ENCODE data around the gene ACP1.
A peak's percentile ranks its signal among the peaks of the same experiment; 100 is the strongest.

Gene ACP1

DNA sequence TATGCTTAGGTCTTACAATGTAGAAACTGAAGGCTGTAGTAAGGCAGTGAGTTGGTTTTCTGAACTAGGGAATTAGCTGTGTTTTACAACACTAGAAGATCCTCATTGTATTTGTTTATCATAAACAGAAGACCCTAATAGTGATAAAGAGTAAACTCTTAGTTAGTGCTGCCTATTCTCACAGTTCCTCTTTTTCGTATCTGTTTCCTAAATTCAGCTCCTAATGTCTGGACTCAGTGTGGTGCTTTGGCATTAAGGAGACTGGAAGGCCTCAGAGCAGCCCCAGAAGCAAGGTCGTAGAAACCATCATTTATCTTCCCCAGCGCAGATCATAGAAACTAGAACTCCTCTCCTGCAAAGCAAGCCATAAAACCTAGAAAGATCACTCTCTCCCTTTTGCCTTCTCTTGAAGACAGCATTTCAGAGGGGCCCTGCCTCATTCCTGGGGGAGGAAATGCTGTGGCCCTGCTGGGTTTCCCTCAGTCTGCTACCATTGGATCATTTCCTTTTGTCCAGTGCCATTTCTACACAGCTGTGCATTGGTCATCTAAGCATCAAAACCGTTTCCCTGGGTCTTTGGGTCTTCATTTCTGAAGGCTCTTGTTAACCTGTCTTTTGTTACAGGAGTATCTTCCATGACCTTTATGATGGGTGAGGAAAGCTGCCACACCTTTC is 4.7 kb downstream of the ACP1 start:
- no peaks in the 10 kb centered on the region for H3K27me3 ChIP-seq (ENCODE audit: insufficient read depth, low read length, poor library complexity)
- H3K9ac ChIP-seq (ENCODE audit: low read depth, low read length) = no peak overlapping the region
- peaks cover 97% of the 10 kb centered on the region for H3K79me2 ChIP-seq (ENCODE audit: insufficient read depth, low read length)
- DNase-seq = no peak
- H3K4me3 ChIP-seq (ENCODE audit: low read depth in 1 of 2, low read length in 2 of 2) = no peak overlapping the region
- TF ChIP-seq EZH2 (IDR thresholded peaks at IDR 0.05; ENCODE audit: borderline replicate concordance, low read depth, low read length, severe bottlenecking) = no peak
- TF ChIP-seq, protein P1, sequence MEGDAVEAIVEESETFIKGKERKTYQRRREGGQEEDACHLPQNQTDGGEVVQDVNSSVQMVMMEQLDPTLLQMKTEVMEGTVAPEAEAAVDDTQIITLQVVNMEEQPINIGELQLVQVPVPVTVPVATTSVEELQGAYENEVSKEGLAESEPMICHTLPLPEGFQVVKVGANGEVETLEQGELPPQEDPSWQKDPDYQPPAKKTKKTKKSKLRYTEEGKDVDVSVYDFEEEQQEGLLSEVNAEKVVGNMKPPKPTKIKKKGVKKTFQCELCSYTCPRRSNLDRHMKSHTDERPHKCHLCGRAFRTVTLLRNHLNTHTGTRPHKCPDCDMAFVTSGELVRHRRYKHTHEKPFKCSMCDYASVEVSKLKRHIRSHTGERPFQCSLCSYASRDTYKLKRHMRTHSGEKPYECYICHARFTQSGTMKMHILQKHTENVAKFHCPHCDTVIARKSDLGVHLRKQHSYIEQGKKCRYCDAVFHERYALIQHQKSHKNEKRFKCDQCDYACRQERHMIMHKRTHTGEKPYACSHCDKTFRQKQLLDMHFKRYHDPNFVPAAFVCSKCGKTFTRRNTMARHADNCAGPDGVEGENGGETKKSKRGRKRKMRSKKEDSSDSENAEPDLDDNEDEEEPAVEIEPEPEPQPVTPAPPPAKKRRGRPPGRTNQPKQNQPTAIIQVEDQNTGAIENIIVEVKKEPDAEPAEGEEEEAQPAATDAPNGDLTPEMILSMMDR (IDR thresholded peaks at IDR 0.05; ENCODE audit: borderline replicate concordance, extremely low read depth, low read length, poor library complexity, severe bottlenecking) = no peak
- H3K9me3 ChIP-seq (ENCODE audit: insufficient read depth, low read length, severe bottlenecking) = no peaks in the 10 kb centered on the region
- no peak overlapping the region for H2AFZ ChIP-seq (ENCODE audit: low read depth, low read length)
- peaks cover 82% of the 10 kb centered on the region for H4K20me1 ChIP-seq (ENCODE audit: insufficient read depth, low read length)
- H3K4me2 ChIP-seq (ENCODE audit: insufficient read depth, low read length) = peak overlapping the region; percentile 87; the same call in 1 of the 2 replicates
- no peak for ATAC-seq (ENCODE audit: insufficient read depth, low read depth)
- H3K4me1 ChIP-seq (ENCODE audit: insufficient read depth, low read length) = peaks cover 34% of the 10 kb centered on the region
- no peak overlapping the region for H3K27ac ChIP-seq (ENCODE audit: low read length)
- H3K36me3 ChIP-seq (ENCODE audit: insufficient read depth, low read length) = peaks cover 51% of the 10 kb centered on the region

DNA sequence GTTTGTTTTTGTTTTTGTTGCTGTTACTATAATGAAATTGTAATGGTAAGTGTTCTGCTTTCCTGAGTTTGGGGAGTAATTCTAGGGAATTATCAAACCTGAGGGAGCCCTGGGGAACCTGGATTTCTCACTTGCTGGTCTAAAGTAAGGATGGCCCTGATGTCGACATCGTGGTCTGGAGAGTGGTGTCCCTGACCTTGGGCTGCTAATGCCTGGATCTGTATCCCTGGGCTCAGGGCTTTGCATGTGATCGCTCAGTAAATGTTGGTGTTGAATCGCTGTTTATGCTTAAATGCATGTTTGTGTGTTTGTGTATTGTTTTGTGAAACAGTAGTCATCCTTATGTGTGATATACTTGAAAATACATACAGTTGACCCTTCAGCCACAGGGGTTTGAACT is 6.1 kb downstream of the ACP1 start:
- DNase-seq (no peak), ATAC-seq (ENCODE audit: insufficient read depth, low read depth) (no peak)
- Histone ChIP-seq H3K9ac (ENCODE audit: low read depth, low read length) (no peak overlapping the region), H3K79me2 (ENCODE audit: insufficient read depth, low read length) (peaks cover 100% of the 10 kb centered on the region), H3K4me3 (ENCODE audit: low read depth in 1 of 2, low read length in 2 of 2) (no peak overlapping the region), H3K27me3 (ENCODE audit: insufficient read depth, low read length, poor library complexity) (no peaks in the 10 kb centered on the region), H3K27ac (ENCODE audit: low read length) (no peak overlapping the region), H3K4me2 (ENCODE audit: insufficient read depth, low read length) (peak overlapping the region; percentile 16; the same call in 1 of the 2 replicates), H4K20me1 (ENCODE audit: insufficient read depth, low read length) (peaks cover 86% of the 10 kb centered on the region), H3K36me3 (ENCODE audit: insufficient read depth, low read length) (peaks cover 63% of the 10 kb centered on the region), H2AFZ (ENCODE audit: low read depth, low read length) (no peak overlapping the region), H3K4me1 (ENCODE audit: insufficient read depth, low read length) (peaks cover 29% of the 10 kb centered on the region), H3K9me3 (ENCODE audit: insufficient read depth, low read length, severe bottlenecking) (no peaks in the 10 kb centered on the region)
- TF ChIP-seq, protein P1 (IDR thresholded peaks at IDR 0.05; ENCODE audit: borderline replicate concordance, extremely low read depth, low read length, poor library complexity, severe bottlenecking) = no peak
- no peak for TF ChIP-seq EZH2 (IDR thresholded peaks at IDR 0.05; ENCODE audit: borderline replicate concordance, low read depth, low read length, severe bottlenecking)

DNA sequence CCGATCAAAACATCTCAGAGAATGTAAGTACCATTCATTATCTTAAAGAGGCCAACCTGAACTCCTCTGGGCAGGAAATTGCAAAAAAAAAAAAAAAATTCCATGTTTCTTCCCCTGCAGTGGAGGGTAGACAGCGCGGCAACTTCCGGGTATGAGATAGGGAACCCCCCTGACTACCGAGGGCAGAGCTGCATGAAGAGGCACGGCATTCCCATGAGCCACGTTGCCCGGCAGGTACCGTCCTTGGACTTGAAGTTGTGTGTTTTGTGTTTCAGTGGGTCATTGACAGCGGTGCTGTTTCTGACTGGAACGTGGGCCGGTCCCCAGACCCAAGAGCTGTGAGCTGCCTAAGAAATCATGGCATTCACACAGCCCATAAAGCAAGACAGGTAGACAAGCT is 7.2 kb downstream of the ACP1 start:
- Histone ChIP-seq H3K4me2 (ENCODE audit: insufficient read depth, low read length) (no peak overlapping the region; the same call in 1 of the 2 replicates), H2AFZ (ENCODE audit: low read depth, low read length) (no peak overlapping the region), H4K20me1 (ENCODE audit: insufficient read depth, low read length) (peaks cover 82% of the 10 kb centered on the region), H3K4me3 (ENCODE audit: low read depth in 1 of 2, low read length in 2 of 2) (no peak overlapping the region), H3K36me3 (ENCODE audit: insufficient read depth, low read length) (peaks cover 68% of the 10 kb centered on the region), H3K79me2 (ENCODE audit: insufficient read depth, low read length) (peaks cover 99% of the 10 kb centered on the region), H3K9me3 (ENCODE audit: insufficient read depth, low read length, severe bottlenecking) (no peaks in the 10 kb centered on the region), H3K4me1 (ENCODE audit: insufficient read depth, low read length) (peaks cover 19% of the 10 kb centered on the region), H3K27me3 (ENCODE audit: insufficient read depth, low read length, poor library complexity) (no peaks in the 10 kb centered on the region), H3K27ac (ENCODE audit: low read length) (no peak overlapping the region), H3K9ac (ENCODE audit: low read depth, low read length) (no peak overlapping the region)
- TF ChIP-seq, protein P1 (IDR thresholded peaks at IDR 0.05; ENCODE audit: borderline replicate concordance, extremely low read depth, low read length, poor library complexity, severe bottlenecking) = no peak
- TF ChIP-seq EZH2 (IDR thresholded peaks at IDR 0.05; ENCODE audit: borderline replicate concordance, low read depth, low read length, severe bottlenecking) = no peak
- no peak for DNase-seq
- ATAC-seq (ENCODE audit: insufficient read depth, low read depth) = no peak
